Measurements from ENCODE around the gene PCBP3.

GRCh38 chr21:45854690-45855247, 211.2 kb downstream of the PCBP3 start:
- TF ChIP-seq EZH2 (IDR thresholded peaks at IDR 0.05; ENCODE audit: low read length) (no peak), CTCF (optimal IDR thresholded peaks at IDR 0.05 in 1 of 3, IDR thresholded peaks at IDR 0.05 in 1 of 3, conservative IDR thresholded peaks at IDR 0.05 in 1 of 3; ENCODE audit: extremely low read depth in 1 of 3, insufficient read depth in 2 of 3, low read length in 3 of 3) (no peak)
